Central memory CD8-positive, alpha-beta T cell (primary cell): ENCODE measurements around the gene CBX8.

Experiments used
- ATAC-seq: fragments of 150-1000 bp; cut with Tn5 transposase; replicated peaks from 2 replicates; pipeline ENCODE4 v1.10.0; 2022; ENCODE audit warnings: mild to moderate bottlenecking, moderate FRiP score, moderate number of reproducible peaks; ENCODE audit not compliant: poor library complexity, severe bottlenecking; ENCODE audit errors: extremely low read depth
- DNase-seq, 2 donors: peaks; one replicate each; pipeline ENCODE4 v3.0.0; 2021; ENCODE audit warnings: low spot score in 2 of 2
- H3K27ac Mint-ChIP-seq: one replicate; pipeline ENCODE4 v1.8.0; 2022; ENCODE audit warnings: low read depth, mild to moderate bottlenecking, moderate library complexity, mixed read lengths
- H3K27me3 Mint-ChIP-seq: one replicate; pipeline ENCODE4 v1.8.0; 2022; ENCODE audit warnings: mixed read lengths
- H3K36me3 Mint-ChIP-seq: one replicate; pipeline ENCODE4 v1.8.0; 2022; ENCODE audit warnings: mild to moderate bottlenecking, moderate library complexity, mixed read lengths; ENCODE audit not compliant: insufficient read depth
- H3K4me1 Mint-ChIP-seq: one replicate; pipeline ENCODE4 v1.8.0; 2022; ENCODE audit warnings: mixed read lengths
- H3K4me3 Mint-ChIP-seq: one replicate; pipeline ENCODE4 v1.8.0; 2022; ENCODE audit warnings: mild to moderate bottlenecking, moderate library complexity, mixed read lengths
- H3K9me3 Mint-ChIP-seq: one replicate; pipeline ENCODE4 v1.8.0; 2022; ENCODE audit warnings: mixed read lengths

Gene CBX8

GRCh38 chr17:79796763-79797491 is at the start of gene CBX8:
CBX8 (minus strand) TSS chr17:79797077; CDS start chr17:79796998, 79 bp downstream.
- DNase-seq (peak; percentile 96 to 98), ATAC-seq (peak; percentile 92)
- Mint-ChIP-seq H3K9me3 (no peaks in the 10 kb centered on the region), H3K27me3 (peaks cover 35% of the 10 kb centered on the region), H3K4me1 (peaks cover 34% of the 10 kb centered on the region), H3K36me3 (peaks cover 23% of the 10 kb centered on the region), H3K4me3 (peak within 1 kb of the TSS; percentile 85), H3K27ac (peak within 1 kb of the TSS; percentile 91)

- H3K36me3 Mint-ChIP-seq, result peaks cover 12% of the 10 kb centered on the region
- H3K27ac Mint-ChIP-seq, result no peak overlapping the region
- DNase-seq (no peak), ATAC-seq (no peak)
- H3K9me3 Mint-ChIP-seq, result no peaks in the 10 kb centered on the region
- H3K4me3 Mint-ChIP-seq, result no peak overlapping the region
- peaks cover 13% of the 10 kb centered on the region for H3K4me1 Mint-ChIP-seq
- H3K27me3 Mint-ChIP-seq, result peaks cover 54% of the 10 kb centered on the region
Measured at GRCh38 chr17:79845601-79845949, 48.7 kb upstream of the CBX8 start.

GRCh38 chr17:79844869-79845600 is 48.2 kb upstream of the CBX8 start:
- DNase-seq, result peak; percentile 31
- H3K9me3 Mint-ChIP-seq, result no peaks in the 10 kb centered on the region
- peak overlapping the region; percentile 41 for H3K4me3 Mint-ChIP-seq
- H3K36me3 Mint-ChIP-seq, result peaks cover 16% of the 10 kb centered on the region
- peaks cover 13% of the 10 kb centered on the region for H3K4me1 Mint-ChIP-seq
- no peak for ATAC-seq
- peaks cover 54% of the 10 kb centered on the region for H3K27me3 Mint-ChIP-seq
- H3K27ac Mint-ChIP-seq, result no peak overlapping the region

- Mint-ChIP-seq H3K27ac (no peak overlapping the region), H3K9me3 (no peaks in the 10 kb centered on the region), H3K4me3 (peak overlapping the region; percentile 71), H3K36me3 (peaks cover 19% of the 10 kb centered on the region), H3K4me1 (peaks cover 13% of the 10 kb centered on the region), H3K27me3 (peaks cover 54% of the 10 kb centered on the region)
- DNase-seq (no peak), ATAC-seq (no peak)
Measured at GRCh38 chr17:79843816-79844800, 47.2 kb upstream of the CBX8 start.

- Mint-ChIP-seq H3K4me1 (peaks cover 14% of the 10 kb centered on the region), H3K36me3 (peaks cover 24% of the 10 kb centered on the region), H3K4me3 (peak overlapping the region; percentile 71), H3K27me3 (peaks cover 47% of the 10 kb centered on the region), H3K9me3 (no peaks in the 10 kb centered on the region), H3K27ac (no peak overlapping the region)
- no peak for DNase-seq
- ATAC-seq, result no peak
Measured at GRCh38 chr17:79843474-79843815, 46.6 kb upstream of the CBX8 start.

- Mint-ChIP-seq H3K27ac (peak overlapping the region; percentile 32), H3K9me3 (no peaks in the 10 kb centered on the region)
- peak; percentile 13 to 21 for DNase-seq
Measured at GRCh38 chr17:79842656-79843473, 46.0 kb upstream of the CBX8 start.

GRCh38 chr17:79842136-79842655 is 45.3 kb upstream of the CBX8 start:
- ATAC-seq, result no peak
- H3K36me3 Mint-ChIP-seq, result peaks cover 36% of the 10 kb centered on the region
- peak overlapping the region; percentile 71 for H3K4me3 Mint-ChIP-seq

More at GRCh38 chr17:79842656-79843473, 46.0 kb upstream of the CBX8 start:
- H3K4me3 Mint-ChIP-seq, result peak overlapping the region; percentile 71
- H3K27me3 Mint-ChIP-seq, result peaks cover 41% of the 10 kb centered on the region
- peaks cover 30% of the 10 kb centered on the region for H3K36me3 Mint-ChIP-seq
- no peak for ATAC-seq
- peaks cover 19% of the 10 kb centered on the region for H3K4me1 Mint-ChIP-seq

GRCh38 chr17:79841369-79842135 is 44.7 kb upstream of the CBX8 start:
- H3K4me3 Mint-ChIP-seq, result peak overlapping the region; percentile 71
- H3K27me3 Mint-ChIP-seq, result peaks cover 39% of the 10 kb centered on the region
- no peaks in the 10 kb centered on the region for H3K9me3 Mint-ChIP-seq
- DNase-seq, result peak in 1 of 2 donors; percentile 20
- no peak for ATAC-seq
- peak overlapping the region; percentile 32 for H3K27ac Mint-ChIP-seq
- H3K36me3 Mint-ChIP-seq, result peaks cover 39% of the 10 kb centered on the region
- H3K4me1 Mint-ChIP-seq, result peaks cover 26% of the 10 kb centered on the region

More at GRCh38 chr17:79842136-79842655, 45.3 kb upstream of the CBX8 start:
- Mint-ChIP-seq H3K27me3 (peaks cover 39% of the 10 kb centered on the region), H3K4me1 (peaks cover 22% of the 10 kb centered on the region), H3K27ac (peak overlapping the region; percentile 32), H3K9me3 (no peaks in the 10 kb centered on the region)
- no peak for DNase-seq

GRCh38 chr17:79840989-79841286 is 44.1 kb upstream of the CBX8 start:
- Mint-ChIP-seq H3K27me3 (peaks cover 33% of the 10 kb centered on the region), H3K9me3 (no peaks in the 10 kb centered on the region), H3K4me1 (peaks cover 28% of the 10 kb centered on the region), H3K36me3 (peaks cover 42% of the 10 kb centered on the region), H3K4me3 (peak overlapping the region; percentile 98), H3K27ac (peak overlapping the region; percentile 62)
- DNase-seq (no peak), ATAC-seq (no peak)

GRCh38 chr17:79840269-79840988 is 43.6 kb upstream of the CBX8 start:
- H3K4me3 Mint-ChIP-seq, result peak overlapping the region; percentile 98
- peak; percentile 17 to 24 for DNase-seq

More at GRCh38 chr17:79840269-79840988, 43.6 kb upstream of the CBX8 start:
- peaks cover 28% of the 10 kb centered on the region for H3K4me1 Mint-ChIP-seq
- peaks cover 28% of the 10 kb centered on the region for H3K27me3 Mint-ChIP-seq
- peaks cover 42% of the 10 kb centered on the region for H3K36me3 Mint-ChIP-seq
- peak overlapping the region; percentile 62 for H3K27ac Mint-ChIP-seq
- no peak for ATAC-seq
- H3K9me3 Mint-ChIP-seq, result no peaks in the 10 kb centered on the region
